Body of pancreas (tissue), 4 donors: ENCODE results near the gene TTLL5.

Experiments
- CTCF ChIP-seq, 7 experiments: fragments of 450-650 bp in 4 of 7; fragments of 200-600 bp in 3 of 7; sonication (generic) in 3 of 7; IDR thresholded peaks; one replicate each; pipeline ENCODE4 v1.5.1; 2016 to 2019; ENCODE audit warnings: antibody characterized with exemption in 7 of 7
- POLR2A ChIP-seq, 3 donors: fragments of 450-650 bp; IDR thresholded peaks; one replicate each; pipeline ENCODE4 v1.6.1; 2016; ENCODE audit warnings: antibody characterized with exemption in 3 of 3, mild to moderate bottlenecking in 2 of 3

GRCh38 chr14:75662966-75663365, 1.9 kb downstream of the TTLL5 start:
- TF ChIP-seq CTCF (IDR thresholded peaks at IDR 0.05) (no peak), POLR2A (IDR thresholded peaks at IDR 0.05) (no peak)
